GM12878 (cell line): ENCODE measurements around the gene A1BG. TPM values are rescaled to one million over a fixed set of nuclear protein-coding genes. Genes with fewer than 3 reads are reported as not detected.

Experiments
- ATAC-seq: fragments of 200-7000 bp; cut with Tn5 transposase; 3 replicates; pipeline ENCODE4 v1.9.1; 2020; ENCODE audit warnings: mild to moderate bottlenecking, moderate library complexity
- BruUV-seq: library from RNA; stranded (reverse); fragments of 400-500 nt; replicated peaks from 2 replicates; lab custom pipeline; 2021; lab: Mats Ljungman, UMichigan
- CTCF ChIA-PET: fragments of 300-600 bp; sonication (Branson Sonifier 250); formaldehyde crosslinking; extraction: SDS; loops from one replicate; lab custom pipeline; 2021; ENCODE audit warnings: inconsistent platforms; lab: Yijun Ruan, JAX
- POLR2A ChIA-PET: fragments of 350-600 bp; formaldehyde crosslinking; extraction: SDS; loops from one replicate; lab custom pipeline; 2021; ENCODE audit warnings: inconsistent platforms; lab: Charles Lee
- RAD21 ChIA-PET: fragments of 300-600 bp; sonication (Branson Sonifier 250); formaldehyde crosslinking; loops from one replicate; lab custom pipeline; 2023; ENCODE audit warnings: antibody characterized with exemption; ENCODE audit not compliant: unreplicated experiment; lab: Charles Lee
- SMC1A ChIA-PET: fragments of 300-600 bp; sonication (Branson Sonifier 250); formaldehyde crosslinking; loops from one replicate; lab custom pipeline; 2023; ENCODE audit not compliant: unreplicated experiment, uncharacterized antibody; lab: Charles Lee
- DNase-seq: peaks from one replicate; pipeline ENCODE4 v3.0.0-alpha.2; 2011; ENCODE audit warnings: low read depth, low spot score
- FAIRE-seq: peaks from 3 replicates; lab custom pipeline; 2011; peaks lifted over from hg19 to GRCh38; lab: Jason Lieb, UNC
- H2AFZ ChIP-seq: 2 replicates; pipeline ENCODE4 v1.6.0; 2011; ENCODE audit warnings: low read depth, low read length, control low read depth; ENCODE audit not compliant: control insufficient read depth
- H3K27ac ChIP-seq: 2 replicates; pipeline ENCODE4 v1.5.1; 2011; ENCODE audit warnings: control low read depth; ENCODE audit not compliant: control insufficient read depth, insufficient read depth
- H3K27me3 ChIP-seq, 2 experiments: replicated peaks in 1 of 2; 2 replicates each; pipeline versions ENCODE4 v1.6.0 to v1.6.1; 2011; ENCODE audit warnings: low read length in 1 of 2; ENCODE audit not compliant: control insufficient read depth in 2 of 2, insufficient read depth in 2 of 2
- H3K36me3 ChIP-seq, 2 experiments: 2 replicates each; pipeline ENCODE4 v1.5.1; 2011; ENCODE audit warnings: low read length in 1 of 2; ENCODE audit not compliant: control insufficient read depth in 2 of 2, insufficient read depth in 2 of 2
- H3K4me1 ChIP-seq: 2 replicates; pipeline ENCODE4 v1.6.1; 2011; ENCODE audit warnings: mild to moderate bottlenecking, low read length, moderate library complexity, mixed read lengths; ENCODE audit not compliant: control insufficient read depth, insufficient read depth
- H3K4me2 ChIP-seq: 2 replicates; pipeline ENCODE4 v1.6.0; 2011; ENCODE audit warnings: control low read depth; ENCODE audit not compliant: control insufficient read depth, insufficient read depth
- H3K4me3 ChIP-seq: fragments of 200-600 bp; sonication (generic); 2 replicates; pipeline ENCODE4 v1.5.1; 2016
- H3K79me2 ChIP-seq: 2 replicates; pipeline ENCODE4 v1.6.0; 2011; ENCODE audit warnings: low read length; ENCODE audit not compliant: control insufficient read depth, insufficient read depth
- H3K9ac ChIP-seq: 2 replicates; pipeline ENCODE4 v1.8.0; 2011; ENCODE audit warnings: low read length, control low read depth, mixed read lengths; ENCODE audit not compliant: control insufficient read depth, insufficient read depth
- H3K9me3 ChIP-seq: replicated peaks from 3 replicates; pipeline ENCODE4 v1.5.1; 2011; ENCODE audit warnings: mild to moderate bottlenecking, low read length; ENCODE audit not compliant: control insufficient read depth, insufficient read depth
- H4K20me1 ChIP-seq: 2 replicates; pipeline ENCODE4 v1.6.0; 2011; ENCODE audit not compliant: control insufficient read depth, insufficient read depth
- ETV6 ChIP-seq, 2 experiments: fragments of 450-650 bp in 1 of 2; IDR thresholded peaks in 1 of 2; conservative IDR thresholded peaks in 1 of 2; 2 replicates each; pipeline ENCODE4 v1.6.1; 2014; ENCODE audit warnings: antibody characterized with exemption in 1 of 2, borderline replicate concordance in 1 of 2, low read depth in 1 of 2, mild to moderate bottlenecking in 1 of 2, moderate library complexity in 1 of 2
- JUNB ChIP-seq: IDR thresholded peaks from 2 replicates; pipeline ENCODE4 v1.6.1; 2016; ENCODE audit warnings: antibody characterized with exemption, mild to moderate bottlenecking
- NFXL1 ChIP-seq: fragments of 450-650 bp; IDR thresholded peaks from 2 replicates; pipeline ENCODE4 v1.6.1; 2017; ENCODE audit warnings: antibody characterized with exemption, mild to moderate bottlenecking, borderline replicate concordance
- SIN3A ChIP-seq: IDR thresholded peaks from 2 replicates; pipeline ENCODE4 v1.6.1; 2012; ENCODE audit warnings: low read depth, low read length, improper control_type of control experiment
- SUZ12 ChIP-seq: fragments of 200-600 bp; sonication (generic); IDR thresholded peaks from one replicate; pipeline ENCODE4 v1.6.1; 2018; ENCODE audit warnings: antibody characterized with exemption, mild to moderate bottlenecking; ENCODE audit not compliant: unreplicated experiment
- YY1 ChIP-seq: IDR thresholded peaks from 2 replicates; pipeline ENCODE4 v1.6.1; 2011; ENCODE audit warnings: low read depth, mild to moderate bottlenecking, low read length
- ZNF622 ChIP-seq: fragments of 450-650 bp; IDR thresholded peaks from 2 replicates; pipeline ENCODE4 v1.6.1; 2017; ENCODE audit warnings: mild to moderate bottlenecking, inconsistent platforms
- WGBS: methylation state at CpG from one replicate; pipeline ENCODE4 v1.1.6; 2016; ENCODE audit warnings: low lambda C conversion rate; ENCODE audit not compliant: insufficient replicate concordance, insufficient coverage; ENCODE audit errors: missing lambda C conversion rate; 5-methylcytosine and 5-hydroxymethylcytosine counted together
- in situ Hi-C: fragments of 300-500 bp; cut with MboI; formaldehyde crosslinking; loops from 9 replicates; pipeline ENCODE4 v1.14.3; 2018; ENCODE audit warnings: mixed read lengths
- intact Hi-C: fragments of 100-400 bp; cut with micrococcal nuclease; formaldehyde crosslinking; loops from one replicate; pipeline ENCODE4 v1.14.2; 2022; ENCODE audit not compliant: unreplicated experiment
- polyA plus RNA-seq, 11 experiments: library from polyadenylated mRNA; depleted of rRNA in 4 of 11; unstranded in 6 of 11; stranded (reverse) in 5 of 11; fragments of >200 nt; fragmentation: Nextera tagmentation in 4 of 11; fragmentation: Illumina TruSeq in 1 of 11; extraction: Ambion mirVana in 4 of 11; extraction: Trizol in 1 of 11; gene quantifications; 1 replicate in 1 of 11; 2 replicates in 10 of 11; pipeline versions ENCODE4 v1.2.1 to v1.2.3, GENCODE V29; 2011 to 2016; ENCODE audit warnings: inconsistent platforms in 2 of 11, missing spikeins in 2 of 11, low read depth in 1 of 11
- total RNA-seq, 4 experiments: library from RNA; depleted of rRNA in 3 of 4; stranded (reverse); fragments of >200 nt in 3 of 4; fragmentation: Illumina TruSeq in 1 of 4; extraction: Trizol in 1 of 4; gene quantifications; 2 replicates each; pipeline versions ENCODE4 v1.2.1 to v1.2.3, GENCODE V29; 2013 to 2021

The A1BG gene
- total and polyA plus RNA-seq, 10 of the 15 experiments (the other 5 are each of a cell fraction or from before 2014, with no cell fraction given) = 0.34 to 29.6 (median 11.8) TPM

DNA sequence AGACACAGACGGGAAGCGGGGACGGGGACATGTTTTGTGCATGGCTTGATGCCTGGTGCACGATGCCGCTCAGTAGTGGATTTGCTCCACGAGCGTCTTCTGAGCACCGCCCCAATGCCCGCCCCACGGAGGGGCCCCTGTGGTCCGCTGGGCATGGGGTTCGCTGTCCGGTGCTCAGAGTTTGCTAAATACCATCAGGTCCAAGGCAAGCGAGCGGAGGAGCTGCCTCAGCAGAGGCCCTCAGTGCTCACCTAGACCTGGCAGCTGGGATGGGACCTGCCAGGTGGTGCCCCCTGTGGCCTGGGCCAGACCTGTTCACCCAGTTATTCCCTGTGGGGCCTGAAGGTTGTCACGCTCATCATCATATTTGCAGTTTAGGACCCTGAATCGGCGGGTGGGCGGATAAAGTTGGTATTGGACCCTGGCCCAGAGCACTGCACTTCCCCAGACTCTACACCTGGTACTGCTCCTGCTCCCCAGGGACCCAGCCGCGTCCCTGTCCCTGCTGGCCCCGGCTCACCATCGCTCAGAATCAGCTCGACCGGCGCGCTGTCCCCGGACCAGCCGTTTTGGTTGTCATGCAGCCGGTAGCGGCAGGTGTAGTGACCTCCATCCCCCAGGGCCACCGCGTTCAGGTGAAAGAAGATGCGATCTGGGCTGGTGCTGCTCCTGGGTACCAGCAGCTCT, 2.3 kb downstream of the A1BG start:
- no peak for TF ChIP-seq YY1
- TF ChIP-seq SUZ12 = no peak
- no peak for TF ChIP-seq SIN3A
- no peak for TF ChIP-seq ZNF622
- TF ChIP-seq ETV6 (conservative IDR thresholded peaks at IDR 0.05 in 1 of 2, IDR thresholded peaks at IDR 0.05 in 1 of 2; ENCODE audit: borderline replicate concordance in 1 of 2, low read depth in 1 of 2) = no peak
- no peak for TF ChIP-seq NFXL1
- TF ChIP-seq JUNB = no peak
- whole genome bisulfite sequencing = 86% methylated on average over 34 of the region's 34 CpGs

More for the DNA sequence above, 2.3 kb downstream of the A1BG start:
- ChIA-PET CTCF (no interaction called here), RAD21 (no interaction called here), SMC1A (no interaction called here), POLR2A (interaction anchor here (1.6 kb wide), 1 partner anchor 12 kb away, joined by 9 read pairs; the partner anchor contains the start of gene ZNF497)
- Histone ChIP-seq H3K36me3 (no peaks in the 10 kb centered on the region), H3K9ac (no peak overlapping the region), H3K79me2 (no peaks in the 10 kb centered on the region; the same call in 1 of the 2 replicates), H3K9me3 (no peaks in the 10 kb centered on the region; the same call in 2 of the 3 replicates), H3K27ac (no peak overlapping the region), H3K27me3 (no peaks in the 10 kb centered on the region), H3K4me1 (peaks cover 3% of the 10 kb centered on the region; the same call in 1 of the 2 replicates), H2AFZ (no peak overlapping the region), H4K20me1 (no peaks in the 10 kb centered on the region), H3K4me3 (no peak overlapping the region), H3K4me2 (no peak overlapping the region)
- in situ Hi-C loops = no loop called here
- intact Hi-C loops = no loop called here
- FAIRE-seq (no peak), ATAC-seq (no peak), DNase-seq (no peak)
- no TSS peak for BruUV-seq
